ENCODE results near the gene TRRAP.

The TRRAP gene

GRCh38 chr7:98836811-98837629, 41.3 kb upstream of the TRRAP start (continued):
- TF ChIP-seq, protein P1, sequence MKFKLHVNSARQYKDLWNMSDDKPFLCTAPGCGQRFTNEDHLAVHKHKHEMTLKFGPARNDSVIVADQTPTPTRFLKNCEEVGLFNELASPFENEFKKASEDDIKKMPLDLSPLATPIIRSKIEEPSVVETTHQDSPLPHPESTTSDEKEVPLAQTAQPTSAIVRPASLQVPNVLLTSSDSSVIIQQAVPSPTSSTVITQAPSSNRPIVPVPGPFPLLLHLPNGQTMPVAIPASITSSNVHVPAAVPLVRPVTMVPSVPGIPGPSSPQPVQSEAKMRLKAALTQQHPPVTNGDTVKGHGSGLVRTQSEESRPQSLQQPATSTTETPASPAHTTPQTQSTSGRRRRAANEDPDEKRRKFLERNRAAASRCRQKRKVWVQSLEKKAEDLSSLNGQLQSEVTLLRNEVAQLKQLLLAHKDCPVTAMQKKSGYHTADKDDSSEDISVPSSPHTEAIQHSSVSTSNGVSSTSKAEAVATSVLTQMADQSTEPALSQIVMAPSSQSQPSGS (tag by site-specific recombination; IDR thresholded peaks at IDR 0.05; ENCODE audit: low read depth): no peak
- TF ChIP-seq ZNF600 (tag by site-specific recombination; IDR thresholded peaks at IDR 0.05) (peak; percentile 18; the same call in 1 of the 2 replicates), SP7 (tag by site-specific recombination; IDR thresholded peaks at IDR 0.05) (peak; percentile 96), ZBTB10 (tag by site-specific recombination; IDR thresholded peaks at IDR 0.05) (no peak), ZEB2 (tag by site-specific recombination; IDR thresholded peaks at IDR 0.05) (peak; percentile 83), OSR2 (tag by site-specific recombination; IDR thresholded peaks at IDR 0.05) (peak; percentile 96), ZNF341 (tag by site-specific recombination; IDR thresholded peaks at IDR 0.05; ENCODE audit: low read depth) (no peak), SCRT1 (tag by site-specific recombination; IDR thresholded peaks at IDR 0.05; ENCODE audit: borderline replicate concordance) (no peak), ZNF350 (tag by site-specific recombination; IDR thresholded peaks at IDR 0.05) (no peak), GLIS1 (tag by site-specific recombination; IDR thresholded peaks at IDR 0.05) (peak; percentile 81), EGR2 (tag by site-specific recombination; IDR thresholded peaks at IDR 0.05; ENCODE audit: low read depth) (peak; percentile 25; the same call in 1 of the 2 replicates), FEZF1 (tag by site-specific recombination; IDR thresholded peaks at IDR 0.05) (peak; percentile 85), ZNF23 (tag by site-specific recombination; IDR thresholded peaks at IDR 0.05; ENCODE audit: borderline replicate concordance) (no peak), MYNN (tag by site-specific recombination; IDR thresholded peaks at IDR 0.05; ENCODE audit: borderline replicate concordance) (peak; percentile 87), ZNF433 (tag by site-specific recombination; IDR thresholded peaks at IDR 0.05; ENCODE audit: low read depth) (no peak), GFI1B (tag by site-specific recombination; IDR thresholded peaks at IDR 0.05) (peak; percentile 71), ZXDB (tag by site-specific recombination; IDR thresholded peaks at IDR 0.05) (peak; percentile 87), ZSCAN30 (tag by site-specific recombination; IDR thresholded peaks at IDR 0.05) (peak; percentile 69; the same call in 1 of the 2 replicates)
- TF ChIP-seq, protein P2, sequence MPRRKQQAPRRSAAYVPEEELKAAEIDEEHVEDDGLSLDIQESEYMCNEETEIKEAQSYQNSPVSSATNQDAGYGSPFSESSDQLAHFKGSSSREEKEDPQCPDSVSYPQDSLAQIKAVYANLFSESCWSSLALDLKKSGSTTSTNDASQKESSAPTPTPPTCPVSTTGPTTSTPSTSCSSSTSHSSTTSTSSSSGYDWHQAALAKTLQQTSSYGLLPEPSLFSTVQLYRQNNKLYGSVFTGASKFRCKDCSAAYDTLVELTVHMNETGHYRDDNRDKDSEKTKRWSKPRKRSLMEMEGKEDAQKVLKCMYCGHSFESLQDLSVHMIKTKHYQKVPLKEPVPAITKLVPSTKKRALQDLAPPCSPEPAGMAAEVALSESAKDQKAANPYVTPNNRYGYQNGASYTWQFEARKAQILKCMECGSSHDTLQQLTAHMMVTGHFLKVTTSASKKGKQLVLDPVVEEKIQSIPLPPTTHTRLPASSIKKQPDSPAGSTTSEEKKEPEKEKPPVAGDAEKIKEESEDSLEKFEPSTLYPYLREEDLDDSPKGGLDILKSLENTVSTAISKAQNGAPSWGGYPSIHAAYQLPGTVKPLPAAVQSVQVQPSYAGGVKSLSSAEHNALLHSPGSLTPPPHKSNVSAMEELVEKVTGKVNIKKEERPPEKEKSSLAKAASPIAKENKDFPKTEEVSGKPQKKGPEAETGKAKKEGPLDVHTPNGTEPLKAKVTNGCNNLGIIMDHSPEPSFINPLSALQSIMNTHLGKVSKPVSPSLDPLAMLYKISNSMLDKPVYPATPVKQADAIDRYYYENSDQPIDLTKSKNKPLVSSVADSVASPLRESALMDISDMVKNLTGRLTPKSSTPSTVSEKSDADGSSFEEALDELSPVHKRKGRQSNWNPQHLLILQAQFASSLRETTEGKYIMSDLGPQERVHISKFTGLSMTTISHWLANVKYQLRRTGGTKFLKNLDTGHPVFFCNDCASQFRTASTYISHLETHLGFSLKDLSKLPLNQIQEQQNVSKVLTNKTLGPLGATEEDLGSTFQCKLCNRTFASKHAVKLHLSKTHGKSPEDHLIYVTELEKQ (tag by site-specific recombination; IDR thresholded peaks at IDR 0.05; ENCODE audit: borderline replicate concordance): 0 out of 2 replicates have a peak, but pooled peaks have one; percentile 36
- TF ChIP-seq, protein P3, sequence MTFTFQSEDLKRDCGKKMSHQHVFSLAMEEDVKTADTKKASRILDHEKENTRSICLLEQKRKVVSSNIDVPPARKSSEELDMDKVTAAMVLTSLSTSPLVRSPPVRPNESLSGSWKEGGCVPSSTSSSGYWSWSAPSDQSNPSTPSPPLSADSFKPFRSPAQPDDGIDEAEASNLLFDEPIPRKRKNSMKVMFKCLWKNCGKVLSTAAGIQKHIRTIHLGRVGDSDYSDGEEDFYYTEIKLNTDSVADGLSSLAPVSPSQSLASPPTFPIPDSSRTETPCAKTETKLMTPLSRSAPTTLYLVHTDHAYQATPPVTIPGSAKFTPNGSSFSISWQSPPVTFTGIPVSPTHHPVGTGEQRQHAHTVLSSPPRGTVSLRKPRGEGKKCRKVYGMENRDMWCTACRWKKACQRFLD (tag by site-specific recombination; IDR thresholded peaks at IDR 0.05): no peak
- TF ChIP-seq, protein P4, sequence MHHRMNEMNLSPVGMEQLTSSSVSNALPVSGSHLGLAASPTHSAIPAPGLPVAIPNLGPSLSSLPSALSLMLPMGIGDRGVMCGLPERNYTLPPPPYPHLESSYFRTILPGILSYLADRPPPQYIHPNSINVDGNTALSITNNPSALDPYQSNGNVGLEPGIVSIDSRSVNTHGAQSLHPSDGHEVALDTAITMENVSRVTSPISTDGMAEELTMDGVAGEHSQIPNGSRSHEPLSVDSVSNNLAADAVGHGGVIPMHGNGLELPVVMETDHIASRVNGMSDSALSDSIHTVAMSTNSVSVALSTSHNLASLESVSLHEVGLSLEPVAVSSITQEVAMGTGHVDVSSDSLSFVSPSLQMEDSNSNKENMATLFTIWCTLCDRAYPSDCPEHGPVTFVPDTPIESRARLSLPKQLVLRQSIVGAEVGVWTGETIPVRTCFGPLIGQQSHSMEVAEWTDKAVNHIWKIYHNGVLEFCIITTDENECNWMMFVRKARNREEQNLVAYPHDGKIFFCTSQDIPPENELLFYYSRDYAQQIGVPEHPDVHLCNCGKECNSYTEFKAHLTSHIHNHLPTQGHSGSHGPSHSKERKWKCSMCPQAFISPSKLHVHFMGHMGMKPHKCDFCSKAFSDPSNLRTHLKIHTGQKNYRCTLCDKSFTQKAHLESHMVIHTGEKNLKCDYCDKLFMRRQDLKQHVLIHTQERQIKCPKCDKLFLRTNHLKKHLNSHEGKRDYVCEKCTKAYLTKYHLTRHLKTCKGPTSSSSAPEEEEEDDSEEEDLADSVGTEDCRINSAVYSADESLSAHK (tag by site-specific recombination; IDR thresholded peaks at IDR 0.05): peak; percentile 72
- TF ChIP-seq, protein P5, sequence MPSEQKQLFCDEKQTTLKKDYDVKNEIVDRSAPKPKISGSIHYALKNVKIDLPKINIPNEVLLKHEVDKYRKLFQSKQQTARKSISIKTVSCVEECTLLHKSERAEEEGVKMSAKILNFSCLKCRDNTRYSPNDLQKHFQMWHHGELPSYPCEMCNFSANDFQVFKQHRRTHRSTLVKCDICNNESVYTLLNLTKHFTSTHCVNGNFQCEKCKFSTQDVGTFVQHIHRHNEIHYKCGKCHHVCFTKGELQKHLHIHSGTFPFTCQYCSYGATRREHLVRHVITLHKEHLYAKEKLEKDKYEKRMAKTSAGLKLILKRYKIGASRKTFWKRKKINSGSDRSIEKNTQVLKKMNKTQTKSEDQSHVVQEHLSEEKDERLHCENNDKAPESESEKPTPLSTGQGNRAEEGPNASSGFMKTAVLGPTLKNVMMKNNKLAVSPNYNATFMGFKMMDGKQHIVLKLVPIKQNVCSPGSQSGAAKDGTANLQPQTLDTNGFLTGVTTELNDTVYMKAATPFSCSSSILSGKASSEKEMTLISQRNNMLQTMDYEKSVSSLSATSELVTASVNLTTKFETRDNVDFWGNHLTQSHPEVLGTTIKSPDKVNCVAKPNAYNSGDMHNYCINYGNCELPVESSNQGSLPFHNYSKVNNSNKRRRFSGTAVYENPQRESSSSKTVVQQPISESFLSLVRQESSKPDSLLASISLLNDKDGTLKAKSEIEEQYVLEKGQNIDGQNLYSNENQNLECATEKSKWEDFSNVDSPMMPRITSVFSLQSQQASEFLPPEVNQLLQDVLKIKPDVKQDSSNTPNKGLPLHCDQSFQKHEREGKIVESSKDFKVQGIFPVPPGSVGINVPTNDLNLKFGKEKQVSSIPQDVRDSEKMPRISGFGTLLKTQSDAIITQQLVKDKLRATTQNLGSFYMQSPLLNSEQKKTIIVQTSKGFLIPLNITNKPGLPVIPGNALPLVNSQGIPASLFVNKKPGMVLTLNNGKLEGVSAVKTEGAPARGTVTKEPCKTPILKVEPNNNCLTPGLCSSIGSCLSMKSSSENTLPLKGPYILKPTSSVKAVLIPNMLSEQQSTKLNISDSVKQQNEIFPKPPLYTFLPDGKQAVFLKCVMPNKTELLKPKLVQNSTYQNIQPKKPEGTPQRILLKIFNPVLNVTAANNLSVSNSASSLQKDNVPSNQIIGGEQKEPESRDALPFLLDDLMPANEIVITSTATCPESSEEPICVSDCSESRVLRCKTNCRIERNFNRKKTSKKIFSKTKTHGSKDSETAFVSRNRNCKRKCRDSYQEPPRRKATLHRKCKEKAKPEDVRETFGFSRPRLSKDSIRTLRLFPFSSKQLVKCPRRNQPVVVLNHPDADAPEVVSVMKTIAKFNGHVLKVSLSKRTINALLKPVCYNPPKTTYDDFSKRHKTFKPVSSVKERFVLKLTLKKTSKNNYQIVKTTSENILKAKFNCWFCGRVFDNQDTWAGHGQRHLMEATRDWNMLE (tag by site-specific recombination; conservative IDR thresholded peaks at IDR 0.05; ENCODE audit: low read depth): peak; percentile 23; the same call in 1 of the 2 replicates

All from HEK293 (cell line).